HUES6 (cell line): ENCODE data around the gene HTR7.

Experiments used
- H3K27ac ChIP-seq: 2 replicates; pipeline ENCODE4 v1.7.0; 2013; ENCODE audit warnings: low read depth, mild to moderate bottlenecking, low read length, inconsistent platforms
- H3K27me3 ChIP-seq: 2 replicates; pipeline ENCODE4 v1.6.1; 2013; ENCODE audit warnings: low read length; ENCODE audit not compliant: control insufficient read depth, insufficient read depth
- H3K36me3 ChIP-seq: 2 replicates; pipeline ENCODE4 v1.6.1; 2013; ENCODE audit warnings: low read length; ENCODE audit not compliant: control insufficient read depth, insufficient read depth
- H3K4me1 ChIP-seq: 2 replicates; pipeline ENCODE4 v1.6.1; 2013; ENCODE audit warnings: low read length; ENCODE audit not compliant: control insufficient read depth, insufficient read depth
- H3K4me3 ChIP-seq: 2 replicates; pipeline ENCODE4 v1.5.1; 2013; ENCODE audit warnings: low read depth, low read length
- H3K9ac ChIP-seq: one replicate; pipeline ENCODE4 v1.6.1; 2013; ENCODE audit warnings: mild to moderate bottlenecking, low read length
- H3K9me3 ChIP-seq: 2 replicates; pipeline ENCODE4 v1.6.1; 2013; ENCODE audit warnings: low read depth, low read length; ENCODE audit not compliant: control insufficient read depth, insufficient read depth

HTR7 gene

GRCh38 chr10:90784771-90785170 lies 73.1 kb downstream of the HTR7 start:
- H3K9ac ChIP-seq, result no peak overlapping the region
- no peaks in the 10 kb centered on the region for H3K36me3 ChIP-seq
- peaks cover 11% of the 10 kb centered on the region; the same call in 1 of the 2 replicates for H3K4me1 ChIP-seq
- H3K27ac ChIP-seq, result no peak overlapping the region
- no peaks in the 10 kb centered on the region for H3K27me3 ChIP-seq
- H3K9me3 ChIP-seq, result no peaks in the 10 kb centered on the region
- H3K4me3 ChIP-seq, result no peak overlapping the region

- peaks cover 2% of the 10 kb centered on the region; the same call in 1 of the 2 replicates for H3K4me1 ChIP-seq
- H3K27me3 ChIP-seq, result no peaks in the 10 kb centered on the region
- H3K9me3 ChIP-seq, result no peaks in the 10 kb centered on the region
- H3K9ac ChIP-seq, result no peak overlapping the region
- H3K27ac ChIP-seq, result no peak overlapping the region
- no peak overlapping the region for H3K4me3 ChIP-seq
- H3K36me3 ChIP-seq, result no peaks in the 10 kb centered on the region
These were observed 77.4 kb downstream of the HTR7 start for GRCh38 chr10:90780488-90780887.

GRCh38 chr10:90779548-90779947 lies 78.3 kb downstream of the HTR7 start:
- no peaks in the 10 kb centered on the region for H3K36me3 ChIP-seq
- H3K4me1 ChIP-seq, result peaks cover 7% of the 10 kb centered on the region
- H3K27ac ChIP-seq, result no peak overlapping the region
- H3K9ac ChIP-seq, result no peak overlapping the region
- no peaks in the 10 kb centered on the region for H3K27me3 ChIP-seq
- H3K9me3 ChIP-seq, result no peaks in the 10 kb centered on the region
- no peak overlapping the region for H3K4me3 ChIP-seq

GRCh38 chr10:90777621-90778020 lies 80.2 kb downstream of the HTR7 start:
- Histone ChIP-seq H3K27ac (no peak overlapping the region), H3K27me3 (no peaks in the 10 kb centered on the region), H3K4me3 (no peak overlapping the region), H3K36me3 (no peaks in the 10 kb centered on the region), H3K4me1 (peaks cover 7% of the 10 kb centered on the region), H3K9ac (no peak overlapping the region), H3K9me3 (no peaks in the 10 kb centered on the region)

- Histone ChIP-seq H3K27ac (no peak overlapping the region), H3K36me3 (no peaks in the 10 kb centered on the region), H3K9ac (no peak overlapping the region), H3K9me3 (no peaks in the 10 kb centered on the region), H3K4me1 (peaks cover 11% of the 10 kb centered on the region), H3K4me3 (no peak overlapping the region), H3K27me3 (no peaks in the 10 kb centered on the region)
These were observed 82.3 kb downstream of the HTR7 start for GRCh38 chr10:90775351-90776028.

- H3K9me3 ChIP-seq, result no peaks in the 10 kb centered on the region
- H3K4me1 ChIP-seq, result peaks cover 6% of the 10 kb centered on the region
- no peak overlapping the region for H3K27ac ChIP-seq
- H3K9ac ChIP-seq, result no peak overlapping the region
- no peaks in the 10 kb centered on the region for H3K36me3 ChIP-seq
- H3K27me3 ChIP-seq, result no peaks in the 10 kb centered on the region
- no peak overlapping the region for H3K4me3 ChIP-seq
These were observed 87.6 kb downstream of the HTR7 start for GRCh38 chr10:90769946-90770841.

GRCh38 chr10:90751107-90751997 lies 106.5 kb downstream of the HTR7 start:
- Histone ChIP-seq H3K27me3 (no peaks in the 10 kb centered on the region), H3K4me1 (peaks cover 6% of the 10 kb centered on the region; the same call in 1 of the 2 replicates), H3K9ac (peak overlapping the region; percentile 13), H3K4me3 (no peak overlapping the region), H3K36me3 (peaks cover 10% of the 10 kb centered on the region; the same call in 1 of the 2 replicates), H3K27ac (no peak overlapping the region), H3K9me3 (no peaks in the 10 kb centered on the region)

GRCh38 chr10:90746829-90747228 lies 111.0 kb downstream of the HTR7 start:
- no peaks in the 10 kb centered on the region for H3K27me3 ChIP-seq
- no peak overlapping the region for H3K9ac ChIP-seq
- H3K4me1 ChIP-seq, result peaks cover 6% of the 10 kb centered on the region; the same call in 1 of the 2 replicates
- H3K9me3 ChIP-seq, result no peaks in the 10 kb centered on the region
- H3K36me3 ChIP-seq, result peaks cover 15% of the 10 kb centered on the region; the same call in 1 of the 2 replicates
- H3K27ac ChIP-seq, result no peak overlapping the region
- no peak overlapping the region for H3K4me3 ChIP-seq

- Histone ChIP-seq H3K9ac (no peak overlapping the region), H3K9me3 (no peaks in the 10 kb centered on the region), H3K27me3 (no peaks in the 10 kb centered on the region), H3K4me1 (no peaks in the 10 kb centered on the region), H3K27ac (no peak overlapping the region), H3K4me3 (no peak overlapping the region), H3K36me3 (peaks cover 15% of the 10 kb centered on the region; the same call in 1 of the 2 replicates)
These were observed 112.3 kb downstream of the HTR7 start for GRCh38 chr10:90745565-90745964.

GRCh38 chr10:90743291-90743690 lies 114.5 kb downstream of the HTR7 start:
- peaks cover 5% of the 10 kb centered on the region; the same call in 1 of the 2 replicates for H3K36me3 ChIP-seq
- no peak overlapping the region for H3K27ac ChIP-seq
- no peaks in the 10 kb centered on the region for H3K27me3 ChIP-seq
- no peaks in the 10 kb centered on the region for H3K9me3 ChIP-seq
- no peak overlapping the region for H3K9ac ChIP-seq
- no peak overlapping the region for H3K4me3 ChIP-seq
- H3K4me1 ChIP-seq, result no peaks in the 10 kb centered on the region
